Activated effector memory CD4-positive, alpha-beta T cell treated with anti-CD3 and anti-CD28 coated beads, Interleukin-2, amount 50 U/mL, for 16 hours (primary cell): ENCODE results near the gene FHAD1.
"Not testable (repeated sequence)": the region's sequence is repeated elsewhere in the genome, so short reads cannot be mapped to it uniquely, and the experiment has no call there.

Experiments used
- DNase-seq: peaks from one replicate; pipeline ENCODE4 v3.0.0-alpha.2; 2020

FHAD1 gene

DNA sequence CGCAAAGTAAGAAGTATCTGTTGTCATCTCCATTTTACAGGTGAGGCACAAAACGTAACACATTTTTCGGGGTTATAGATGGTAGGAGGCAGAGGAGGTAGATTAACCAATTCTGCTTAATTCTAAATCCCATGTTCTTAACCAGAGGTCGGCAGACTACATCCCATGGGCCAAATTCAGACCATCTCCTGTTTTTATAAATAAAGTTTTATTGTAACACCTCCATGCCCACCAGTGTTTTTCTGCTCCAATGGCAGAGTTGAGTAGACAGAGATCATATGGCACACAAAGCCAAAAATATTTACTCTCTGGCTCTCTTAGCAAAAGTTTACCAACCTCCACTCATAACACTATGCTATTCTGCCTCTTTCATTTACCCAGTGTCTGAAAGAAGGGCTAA is 30.9 kb downstream of the FHAD1 start:
- no peak for DNase-seq

DNA sequence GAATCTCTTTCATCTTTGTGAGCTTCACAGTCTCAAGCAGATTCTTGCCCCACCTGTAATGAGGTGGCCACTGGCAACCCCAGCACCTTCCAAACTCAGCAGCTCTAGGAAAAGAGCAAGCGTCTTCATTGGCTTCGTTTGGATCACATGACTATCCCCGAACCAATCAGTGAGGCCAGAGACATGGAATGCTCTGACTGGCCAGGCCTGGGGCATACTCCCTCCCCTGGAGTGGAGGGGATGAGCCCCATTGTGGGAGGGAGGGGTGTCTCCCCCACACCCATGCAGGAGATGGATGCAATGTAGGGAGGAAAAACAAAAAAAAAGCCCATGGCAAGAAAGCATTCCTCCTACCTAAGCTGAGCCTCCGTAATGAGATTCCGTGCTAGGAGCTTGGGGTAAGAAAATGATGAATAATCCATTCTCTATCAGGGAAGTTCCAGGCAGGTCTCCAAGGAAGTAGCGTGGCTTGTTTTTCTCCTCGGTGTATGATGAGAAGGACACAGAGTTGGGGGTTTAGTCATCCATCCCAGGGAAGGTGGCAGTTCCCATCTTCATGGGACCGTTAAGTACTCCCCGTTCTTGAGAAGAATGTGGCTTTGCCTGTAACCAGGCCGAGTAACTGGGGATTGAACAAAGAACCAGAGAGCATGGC is 32.7 kb downstream of the FHAD1 start:
- no peak for DNase-seq

GRCh38 chr1:15280416-15280815 is 33.4 kb downstream of the FHAD1 start:
- no peak for DNase-seq

DNA sequence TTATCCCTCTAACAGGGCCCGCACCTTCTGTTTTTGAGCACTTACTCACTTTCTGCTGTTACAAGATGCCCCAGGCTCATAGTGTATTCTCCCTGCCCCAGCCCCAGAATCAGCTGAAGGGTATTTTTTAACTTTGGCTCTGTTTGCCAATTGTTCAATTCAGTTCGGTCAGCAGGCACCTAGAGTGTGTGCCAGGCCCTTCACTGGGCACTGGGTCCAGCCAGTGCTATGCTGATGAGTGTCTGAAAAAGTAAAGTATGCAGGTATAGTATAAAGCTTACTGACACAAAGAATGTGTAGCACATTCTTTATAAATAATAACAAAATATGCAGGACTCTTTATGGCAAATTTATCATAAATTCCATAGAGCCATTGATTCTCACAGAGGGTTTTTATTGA is 35.0 kb downstream of the FHAD1 start:
- DNase-seq, result no peak

DNA sequence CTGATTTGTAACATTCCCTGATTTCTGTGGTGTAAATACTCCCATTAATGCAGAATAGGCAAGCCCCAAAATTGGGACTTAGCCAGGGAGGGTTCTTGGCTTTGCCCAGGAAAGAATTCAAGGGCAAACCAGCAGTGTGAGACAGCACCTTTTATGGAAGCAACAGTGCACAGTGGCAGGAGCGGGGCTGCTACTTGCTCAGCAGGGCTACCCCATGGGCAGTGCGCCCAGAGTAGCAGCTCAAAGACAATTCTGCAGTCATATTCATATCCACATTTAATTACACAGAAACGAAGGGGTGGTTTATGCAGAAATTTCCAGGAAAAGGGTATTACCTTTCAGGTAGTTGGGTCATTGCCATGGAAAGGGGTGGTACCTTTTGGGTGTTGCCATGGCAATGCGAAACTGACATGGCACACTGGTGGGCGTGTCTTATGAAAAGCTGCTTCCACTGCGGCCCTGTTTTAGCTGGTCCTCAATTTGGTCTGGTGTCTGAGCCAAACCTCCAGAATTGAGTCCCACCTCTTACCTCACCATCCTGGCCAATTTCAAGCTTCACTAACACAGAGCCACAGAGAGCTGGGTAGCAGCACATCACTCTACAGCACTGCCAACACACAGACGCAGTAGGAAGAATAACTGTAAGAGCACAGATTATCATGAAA is 35.9 kb downstream of the FHAD1 start:
- DNase-seq, result no peak

DNA sequence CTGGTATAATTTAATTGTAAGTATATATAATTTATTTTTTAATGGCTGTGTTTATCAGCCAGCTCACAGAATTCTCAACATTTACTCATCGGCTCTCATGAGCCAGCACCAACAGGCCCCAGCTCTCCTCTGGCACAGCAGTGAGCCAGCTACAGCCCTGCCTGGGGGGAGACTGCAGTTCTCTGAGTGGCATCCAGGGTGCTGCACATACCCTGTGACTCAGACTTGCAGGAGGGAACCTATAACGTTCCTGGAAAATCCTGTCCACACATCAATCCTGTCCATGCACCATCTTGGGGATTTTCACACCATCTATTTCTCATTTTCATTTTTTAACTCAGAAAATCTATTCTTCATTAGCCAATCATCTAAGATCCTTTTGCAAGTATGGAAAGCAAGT is 36.5 kb downstream of the FHAD1 start:
- DNase-seq, result no peak

DNA sequence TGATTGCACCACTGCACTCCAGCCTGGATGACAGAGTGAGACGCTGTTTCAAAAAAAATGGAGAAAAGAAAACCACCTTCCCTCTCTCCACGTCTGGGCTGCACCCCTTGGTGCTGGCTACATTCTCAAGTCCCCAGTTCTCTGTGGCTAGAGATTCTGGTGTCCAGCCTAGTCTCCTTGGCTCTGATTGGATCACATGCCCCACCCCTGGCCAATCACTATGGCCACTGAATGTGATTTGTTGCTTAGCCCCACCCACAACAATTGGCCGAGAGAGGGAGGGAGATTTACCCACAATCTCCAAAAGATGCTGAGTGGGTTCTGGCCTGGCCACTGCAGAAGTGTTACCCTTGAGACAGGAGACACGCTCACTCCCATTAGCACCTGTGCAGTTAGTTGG is 39.4 kb downstream of the FHAD1 start:
- no peak for DNase-seq

DNA sequence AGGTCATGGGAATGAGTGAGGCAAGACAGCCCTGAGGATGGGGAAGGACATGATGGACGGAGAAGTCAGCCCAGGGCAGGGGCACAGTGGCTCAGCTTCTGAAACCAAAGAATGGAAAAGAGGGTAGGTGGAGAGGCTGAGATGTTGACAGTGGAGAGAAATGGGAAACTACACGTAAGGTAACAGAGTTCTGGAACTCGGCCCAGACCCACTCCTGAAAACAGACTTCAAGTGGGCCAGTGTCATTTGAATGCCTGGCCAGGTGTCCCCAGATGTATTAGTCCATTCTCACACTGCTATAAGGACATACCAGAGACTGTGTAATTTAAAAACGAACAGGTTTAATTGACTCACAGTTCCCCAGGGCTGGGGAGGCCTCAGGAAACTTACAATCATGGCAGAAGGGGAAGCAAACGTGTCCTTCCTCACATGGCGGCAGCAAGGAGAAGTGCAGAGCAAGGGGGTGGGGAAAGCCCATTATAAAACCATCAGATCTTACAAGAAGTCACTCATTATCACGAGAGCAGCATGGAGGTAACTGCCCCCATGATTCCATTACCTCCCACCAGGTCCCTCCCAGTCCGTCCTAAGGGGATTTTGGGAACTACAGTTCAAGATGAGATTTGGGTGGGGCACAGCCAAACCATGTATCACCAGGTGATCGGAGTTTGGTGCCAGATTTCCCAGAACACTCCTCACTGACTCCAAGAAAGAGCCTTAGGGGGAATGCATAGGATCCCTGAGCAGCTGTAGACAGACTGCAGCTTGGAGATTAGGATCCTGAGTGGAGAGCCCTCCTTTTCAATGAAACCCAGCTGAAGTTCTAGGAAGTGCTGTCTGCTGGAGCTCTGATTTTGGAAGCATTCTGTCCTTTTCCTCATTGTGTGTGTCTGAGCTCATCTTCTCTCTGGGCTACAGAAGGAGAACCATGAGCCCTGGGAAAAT is 40.3 kb downstream of the FHAD1 start:
- no peak for DNase-seq

DNA sequence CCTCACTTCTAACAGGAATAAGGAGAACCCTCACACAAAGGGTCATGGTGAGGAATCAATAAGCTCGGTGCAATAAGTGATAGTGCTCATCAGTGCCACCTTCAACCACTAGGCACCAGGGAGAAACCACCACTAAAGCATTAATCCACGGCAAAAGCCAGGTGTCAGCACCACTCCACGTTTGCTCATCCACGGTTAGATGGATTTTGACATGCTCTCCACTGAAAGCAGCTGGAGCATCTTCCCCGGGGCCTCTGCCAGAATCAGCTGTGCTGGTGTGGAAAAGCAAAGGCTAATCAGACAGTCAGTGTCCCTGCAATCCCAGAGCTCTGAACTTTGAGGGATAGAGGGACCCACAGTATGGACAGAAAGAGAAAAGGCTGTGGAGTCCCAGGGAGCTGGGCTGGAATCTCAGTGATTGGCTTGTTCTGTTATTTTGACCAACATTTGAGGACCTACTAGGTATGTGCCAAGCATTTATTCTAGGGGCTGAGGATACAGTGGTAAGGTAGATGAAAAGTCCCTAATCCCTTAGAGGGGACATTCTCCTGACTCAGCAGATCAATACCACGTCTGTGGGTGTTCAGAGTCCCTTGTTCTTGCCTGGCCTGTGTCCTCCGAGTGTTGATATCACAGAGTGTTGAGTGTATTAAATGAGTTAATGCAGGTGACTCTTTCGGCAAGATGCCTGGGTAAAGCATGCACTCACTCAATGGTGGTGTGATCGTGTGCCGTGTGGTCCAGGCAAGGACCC is 41.3 kb downstream of the FHAD1 start:
- no peak for DNase-seq

DNA sequence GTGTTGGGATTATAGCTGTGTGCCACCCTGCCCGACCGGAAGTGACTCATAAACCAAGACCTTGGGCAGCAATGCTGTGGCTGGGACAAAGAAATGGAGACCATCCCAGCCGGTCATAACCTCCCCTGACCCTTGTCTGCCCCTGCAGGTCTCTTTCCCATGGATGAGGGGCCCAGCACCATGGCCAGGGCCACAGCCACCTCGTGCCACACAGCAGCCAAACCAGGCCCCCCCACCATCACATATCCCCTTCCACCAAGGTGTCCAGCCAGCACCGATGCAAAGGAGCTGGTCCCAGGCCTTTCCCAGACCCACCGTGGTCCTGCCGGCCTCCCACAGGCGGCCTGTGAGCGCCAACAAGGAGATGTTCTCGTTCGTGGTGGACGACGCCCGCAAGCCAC is 42.2 kb downstream of the FHAD1 start:
- DNase-seq, result no peak

DNA sequence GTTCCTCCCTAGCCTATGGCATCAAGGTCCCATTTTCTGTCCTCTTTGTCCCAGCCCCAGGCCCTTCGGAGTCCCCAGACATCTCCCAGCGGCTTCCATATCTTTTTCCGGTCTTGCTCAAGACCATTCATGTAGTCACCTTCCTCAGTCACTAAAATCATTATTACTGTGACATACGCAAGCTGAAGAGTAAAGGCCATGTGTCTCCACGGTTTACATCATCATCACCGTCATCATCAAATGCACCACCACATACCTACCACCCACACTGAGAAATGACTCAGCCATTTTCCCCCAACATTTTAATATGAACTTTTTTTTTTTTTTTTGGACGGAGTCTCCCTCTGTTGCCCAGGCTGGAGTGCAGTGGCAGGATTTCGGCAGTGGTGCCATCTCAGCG is 43.4 kb downstream of the FHAD1 start:
- DNase-seq, result no peak

DNA sequence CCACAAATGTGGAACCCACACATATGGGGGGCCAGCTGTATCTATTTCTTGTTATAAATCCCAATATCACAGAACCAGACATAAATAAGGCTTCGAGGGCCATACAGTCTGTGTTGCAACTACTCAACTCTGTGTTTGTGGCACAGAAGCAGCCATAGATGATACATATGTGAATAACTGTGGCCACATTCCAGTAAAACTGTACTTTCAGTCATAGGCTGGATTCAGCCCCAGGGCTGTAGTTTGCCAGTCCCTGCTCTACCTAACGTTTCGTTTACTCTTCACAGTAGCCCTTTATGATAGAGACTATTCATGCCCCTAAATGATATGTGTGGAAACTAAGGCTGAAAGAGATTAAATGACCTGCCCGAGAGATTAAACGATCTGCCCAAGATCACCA is 48.7 kb downstream of the FHAD1 start:
- no peak for DNase-seq

- DNase-seq, result no peak
These were observed 49.7 kb downstream of the FHAD1 start for GRCh38 chr1:15296585-15297321.

DNA sequence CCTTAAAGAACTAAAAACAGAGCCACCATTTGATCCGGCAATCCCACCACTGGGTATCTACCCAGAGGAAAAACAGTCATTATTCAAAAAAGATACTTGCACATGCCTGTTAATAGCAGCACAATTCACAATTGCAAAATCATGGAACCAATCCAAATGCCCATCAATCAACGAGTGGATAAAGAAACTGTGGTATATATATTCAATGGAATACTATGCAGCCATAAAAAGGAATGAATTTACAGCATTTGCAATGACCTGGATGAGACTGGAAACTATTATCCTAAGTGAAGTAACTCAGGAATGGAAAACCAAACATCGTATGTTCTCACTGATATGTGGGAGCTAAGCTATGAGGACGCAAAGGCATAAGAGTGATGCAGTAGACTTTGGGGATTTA is 51.0 kb downstream of the FHAD1 start:
- DNase-seq, result not testable (repeated sequence)

- DNase-seq, result no peak
These were observed 52.2 kb downstream of the FHAD1 start for GRCh38 chr1:15299179-15299578.

DNA sequence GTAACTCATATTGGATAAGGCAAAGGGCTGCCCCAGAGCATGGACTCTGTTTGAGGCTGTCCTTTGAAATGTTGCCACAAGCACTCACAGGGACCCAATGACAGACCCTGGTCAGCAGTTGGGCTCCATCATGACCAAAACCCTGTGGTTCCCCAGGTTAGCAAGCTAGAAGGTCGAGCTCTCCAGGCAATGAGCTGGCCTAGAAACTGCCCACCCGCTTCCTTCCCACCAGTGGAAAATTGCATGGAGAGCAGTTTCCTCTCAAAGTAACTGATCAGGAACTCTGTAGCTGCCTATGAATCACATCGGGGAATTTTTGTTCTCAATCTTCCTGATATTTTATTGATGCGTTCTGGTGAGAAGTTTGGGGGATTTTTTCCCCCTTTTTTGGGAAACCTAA is 52.8 kb downstream of the FHAD1 start:
- DNase-seq, result no peak

- no peak for DNase-seq
These were observed 56.9 kb downstream of the FHAD1 start for GRCh38 chr1:15303935-15304334.

DNA sequence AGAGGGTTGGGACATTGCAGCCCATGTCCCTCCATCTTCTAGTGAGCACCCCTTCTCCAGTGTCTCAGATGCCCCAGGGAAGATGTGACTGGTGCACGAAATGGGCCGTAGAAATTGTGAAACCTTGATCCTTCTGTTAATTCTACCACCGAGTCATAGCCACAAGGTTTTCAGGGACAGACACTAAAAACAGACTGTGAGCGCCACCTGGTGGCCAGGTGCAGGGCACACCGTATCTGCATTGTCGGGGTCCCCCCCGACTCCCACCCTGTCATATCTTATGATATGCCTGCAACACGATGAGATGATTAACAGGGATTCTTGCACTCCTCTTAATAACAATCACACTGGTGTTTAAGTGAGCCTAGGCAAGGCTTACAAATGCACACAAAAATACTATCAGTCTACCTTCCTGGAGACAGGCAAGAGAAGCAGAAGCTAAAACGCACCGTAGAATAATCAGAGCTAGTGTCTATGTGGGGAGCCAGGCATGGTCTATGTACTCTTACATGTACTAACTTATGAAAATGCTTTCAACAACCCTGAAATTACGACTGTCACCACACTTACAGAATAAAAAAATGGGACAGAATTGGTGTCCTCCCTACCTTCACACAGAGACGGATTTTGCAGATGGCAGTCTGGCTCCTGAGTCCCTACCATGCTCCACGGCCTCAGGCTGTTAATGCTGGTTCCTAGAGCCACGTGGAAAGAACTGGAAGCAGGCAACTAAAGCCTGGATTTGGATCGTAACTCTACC is 57.9 kb downstream of the FHAD1 start:
- DNase-seq, result peak; percentile 89

DNA sequence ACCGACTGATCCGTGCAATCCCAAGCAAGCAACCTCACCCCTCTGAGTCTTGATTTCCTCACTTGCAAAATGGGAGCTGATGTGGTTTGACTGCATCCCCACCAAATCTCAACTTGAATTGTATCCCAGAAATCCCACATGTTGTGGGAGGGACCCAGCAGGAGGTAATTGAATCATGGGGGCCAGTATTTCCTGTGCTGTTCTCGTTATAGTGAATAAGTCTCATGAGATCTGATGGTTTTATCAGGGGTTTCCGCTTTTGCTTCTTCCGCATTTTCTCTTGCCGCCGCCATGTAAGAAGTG is 58.4 kb downstream of the FHAD1 start:
- DNase-seq, result no peak

DNA sequence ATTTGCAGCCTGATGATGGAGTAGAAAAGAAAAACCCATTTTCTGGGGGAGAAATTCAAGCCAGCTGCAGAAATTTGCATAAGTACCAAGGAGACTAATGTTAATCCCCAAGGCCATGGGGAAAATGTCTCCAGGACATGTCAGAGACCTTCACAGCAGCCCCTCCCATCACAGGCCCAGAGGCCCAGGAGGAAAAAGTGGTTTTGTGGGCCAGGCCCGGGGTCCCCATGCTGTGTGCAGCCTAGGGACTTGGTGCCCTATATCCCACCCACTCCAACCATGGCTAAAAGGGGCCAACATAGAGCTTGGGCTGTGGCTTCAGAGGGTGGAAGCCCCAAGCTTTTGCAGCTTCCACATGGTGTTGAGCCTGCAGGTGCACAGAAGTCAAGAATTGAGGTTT is 59.3 kb downstream of the FHAD1 start:
- not testable (repeated sequence) for DNase-seq

GRCh38 chr1:15308135-15308534 is 61.1 kb downstream of the FHAD1 start:
- no peak for DNase-seq

GRCh38 chr1:15308621-15309027 is 61.6 kb downstream of the FHAD1 start:
- DNase-seq, result no peak
